SU-DHL-6 (cell line): Measurements from ENCODE around the gene ITPKB.

Source experiments
- EZH2phosphoT487 ChIP-seq: fragments of 200-600 bp; sonication (generic), shearing (Covaris generic); conservative IDR thresholded peaks from 2 replicates; pipeline ENCODE4 v1.6.1; 2018; ENCODE audit warnings: mild to moderate bottlenecking, antibody characterized with exemption, low read length, moderate library complexity, mixed read lengths
- TF ChIP-seq, protein P1 (sequence below): fragments of 200-600 bp; sonication (generic); IDR thresholded peaks from one replicate; pipeline ENCODE4 v1.5.1; 2017; ENCODE audit warnings: antibody characterized with exemption, mild to moderate bottlenecking, low read length, moderate library complexity; ENCODE audit not compliant: insufficient read depth, poor library complexity, severe bottlenecking

DNA sequence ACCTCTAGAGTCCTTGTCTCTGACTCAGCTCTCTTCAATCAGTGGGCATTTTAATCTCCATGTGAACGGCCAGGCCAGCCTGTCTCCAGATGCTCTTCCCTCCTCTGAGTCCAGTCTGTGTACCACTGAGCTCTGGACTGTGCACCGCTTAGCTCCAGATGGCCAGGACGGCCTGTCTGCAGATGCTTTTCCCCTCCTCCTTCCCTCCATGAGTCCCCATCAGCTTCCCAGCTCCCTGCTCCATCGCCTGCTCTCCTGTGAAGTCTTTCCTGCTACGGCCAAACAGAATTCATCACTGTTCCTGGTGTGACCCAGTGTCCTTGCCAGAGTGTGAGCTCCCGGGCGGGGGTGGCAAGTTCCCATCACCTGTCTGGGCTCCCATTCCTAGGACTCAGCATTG lies 148.5 kb downstream of the ITPKB start:
- TF ChIP-seq, protein P1, sequence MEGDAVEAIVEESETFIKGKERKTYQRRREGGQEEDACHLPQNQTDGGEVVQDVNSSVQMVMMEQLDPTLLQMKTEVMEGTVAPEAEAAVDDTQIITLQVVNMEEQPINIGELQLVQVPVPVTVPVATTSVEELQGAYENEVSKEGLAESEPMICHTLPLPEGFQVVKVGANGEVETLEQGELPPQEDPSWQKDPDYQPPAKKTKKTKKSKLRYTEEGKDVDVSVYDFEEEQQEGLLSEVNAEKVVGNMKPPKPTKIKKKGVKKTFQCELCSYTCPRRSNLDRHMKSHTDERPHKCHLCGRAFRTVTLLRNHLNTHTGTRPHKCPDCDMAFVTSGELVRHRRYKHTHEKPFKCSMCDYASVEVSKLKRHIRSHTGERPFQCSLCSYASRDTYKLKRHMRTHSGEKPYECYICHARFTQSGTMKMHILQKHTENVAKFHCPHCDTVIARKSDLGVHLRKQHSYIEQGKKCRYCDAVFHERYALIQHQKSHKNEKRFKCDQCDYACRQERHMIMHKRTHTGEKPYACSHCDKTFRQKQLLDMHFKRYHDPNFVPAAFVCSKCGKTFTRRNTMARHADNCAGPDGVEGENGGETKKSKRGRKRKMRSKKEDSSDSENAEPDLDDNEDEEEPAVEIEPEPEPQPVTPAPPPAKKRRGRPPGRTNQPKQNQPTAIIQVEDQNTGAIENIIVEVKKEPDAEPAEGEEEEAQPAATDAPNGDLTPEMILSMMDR = no peak
- TF ChIP-seq EZH2phosphoT487 = no peak
